HPDE6-E6E7 (cell line): ENCODE measurements around the gene TMEM50A.
"Not testable (repeated sequence)": the region's sequence is repeated elsewhere in the genome, so short reads cannot be mapped to it uniquely, and the experiment has no call there.

ENCODE experiments used
- DNase-seq: peaks from one replicate; pipeline ENCODE4 v3.0.0; 2011; ENCODE audit warnings: missing footprints; ENCODE audit errors: extremely low spot score

The TMEM50A gene

GRCh38 chr1:25336922-25337354 lies 1.2 kb upstream of the TMEM50A start:
- DNase-seq: not testable (repeated sequence)

GRCh38 chr1:25337483-25338187 lies 499 bp upstream of the TMEM50A start:
- not testable (repeated sequence) for DNase-seq

- DNase-seq: no peak
Observed at GRCh38 chr1:25338986-25339385, 852 bp downstream of the TMEM50A start.

- DNase-seq: no peak
Observed at GRCh38 chr1:25341746-25342145, 3.6 kb downstream of the TMEM50A start.

DNA sequence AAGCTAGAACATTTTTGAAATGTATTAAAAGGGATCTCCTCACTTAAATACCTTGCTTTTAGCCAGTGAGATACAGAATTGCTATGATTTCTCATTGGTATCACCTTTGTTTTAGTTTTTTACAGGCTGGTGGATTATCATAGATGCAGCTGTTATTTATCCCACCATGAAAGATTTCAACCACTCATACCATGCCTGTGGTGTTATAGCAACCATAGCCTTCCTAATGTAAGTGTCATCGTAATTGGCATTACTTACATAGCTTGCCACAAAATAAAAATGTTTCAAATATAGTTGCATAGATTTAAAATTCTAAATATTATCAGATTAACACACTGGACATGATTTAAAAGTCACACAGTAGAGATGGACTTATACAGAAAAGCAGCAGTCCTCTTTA lies 4.7 kb downstream of the TMEM50A start:
- no peak for DNase-seq

GRCh38 chr1:25343872-25344271 lies 5.7 kb downstream of the TMEM50A start:
- no peak for DNase-seq

DNA sequence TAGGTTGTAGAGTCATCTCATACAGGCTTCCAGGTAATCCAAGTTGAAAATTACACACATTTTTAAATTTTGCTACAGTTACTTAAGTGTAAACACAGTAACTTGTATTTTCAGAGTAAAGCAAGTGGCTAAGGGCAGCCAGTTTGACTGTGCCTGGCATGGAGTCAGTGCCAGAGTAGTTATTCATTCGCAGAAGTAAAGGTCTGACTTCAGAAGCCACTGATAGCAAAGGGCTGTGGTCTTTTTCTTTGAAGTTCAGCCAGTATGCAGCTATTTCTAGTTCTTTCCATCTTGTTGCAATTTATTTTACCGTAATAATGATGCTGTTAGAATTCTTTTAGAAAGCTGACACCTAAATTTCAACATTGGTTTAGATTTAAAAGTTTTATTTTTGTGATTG lies 9.4 kb downstream of the TMEM50A start:
- no peak for DNase-seq

- no peak for DNase-seq
Observed at GRCh38 chr1:25349606-25350005, 11.5 kb downstream of the TMEM50A start.

GRCh38 chr1:25355841-25356395 lies 17.8 kb downstream of the TMEM50A start:
- no peak for DNase-seq

GRCh38 chr1:25356441-25356840 lies 18.3 kb downstream of the TMEM50A start:
- no peak for DNase-seq

GRCh38 chr1:25356848-25357247 lies 18.7 kb downstream of the TMEM50A start:
- no peak for DNase-seq

DNA sequence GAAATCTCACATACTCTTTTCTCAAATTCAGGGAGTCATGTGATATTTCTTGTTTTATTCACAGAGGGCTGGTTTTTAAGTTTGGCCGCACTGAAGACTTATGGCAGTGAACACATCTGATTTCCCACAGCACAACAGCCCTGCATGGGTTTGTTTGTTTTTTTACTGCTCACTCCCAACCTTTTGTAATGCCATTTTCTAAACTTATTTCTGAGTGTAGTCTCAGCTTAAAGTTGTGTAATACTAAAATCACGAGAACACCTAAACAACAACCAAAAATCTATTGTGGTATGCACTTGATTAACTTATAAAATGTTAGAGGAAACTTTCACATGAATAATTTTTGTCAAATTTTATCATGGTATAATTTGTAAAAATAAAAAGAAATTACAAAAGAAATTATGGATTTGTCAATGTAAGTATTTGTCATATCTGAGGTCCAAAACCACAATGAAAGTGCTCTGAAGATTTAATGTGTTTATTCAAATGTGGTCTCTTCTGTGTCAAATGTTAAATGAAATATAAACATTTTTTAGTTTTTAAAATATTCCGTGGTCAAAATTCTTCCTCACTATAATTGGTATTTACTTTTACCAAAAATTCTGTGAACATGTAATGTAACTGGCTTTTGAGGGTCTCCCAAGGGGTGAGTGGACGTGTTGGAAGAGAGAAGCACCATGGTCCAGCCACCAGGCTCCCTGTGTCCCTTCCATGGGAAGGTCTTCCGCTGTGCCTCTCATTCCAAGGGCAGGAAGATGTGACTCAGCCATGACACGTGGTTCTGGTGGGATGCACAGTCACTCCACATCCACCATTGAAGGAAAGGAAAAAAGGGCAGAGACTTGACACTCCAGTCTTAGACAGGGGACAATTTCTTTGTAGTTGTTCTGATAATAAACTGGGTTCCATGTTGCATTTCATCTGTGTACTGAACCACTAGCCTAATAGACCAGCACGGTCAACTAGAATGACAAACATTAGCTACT lies 22.8 kb downstream of the TMEM50A start:
- DNase-seq: no peak

- DNase-seq: no peak
Observed at GRCh38 chr1:25361901-25362300, 23.8 kb downstream of the TMEM50A start.

- not testable (repeated sequence) for DNase-seq
Observed at GRCh38 chr1:25362634-25363559, 24.8 kb downstream of the TMEM50A start.

DNA sequence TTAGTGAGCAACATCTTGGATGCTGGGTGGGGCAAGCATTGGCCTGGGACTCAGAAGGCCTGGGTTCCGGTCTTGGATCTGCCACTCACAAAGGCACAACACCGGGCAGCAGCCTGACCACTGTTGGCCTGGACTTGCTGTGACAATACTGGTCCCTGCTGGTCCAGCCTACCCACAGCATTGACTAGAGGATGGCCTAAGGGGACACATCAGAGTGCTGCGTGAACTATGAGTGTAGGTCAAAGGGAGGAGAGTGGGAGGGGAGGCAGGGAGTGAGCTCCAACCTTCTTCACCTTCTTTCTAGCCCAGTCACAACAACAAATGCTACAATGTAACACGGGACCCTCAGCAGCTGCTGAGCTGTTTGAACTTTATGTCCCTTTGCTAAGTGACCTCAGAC lies 31.1 kb downstream of the TMEM50A start:
- DNase-seq: no peak

- not testable (repeated sequence) for DNase-seq
Observed at GRCh38 chr1:25369691-25370271, 31.6 kb downstream of the TMEM50A start.

- DNase-seq: not testable (repeated sequence)
Observed at GRCh38 chr1:25371757-25372156, 33.6 kb downstream of the TMEM50A start.

DNA sequence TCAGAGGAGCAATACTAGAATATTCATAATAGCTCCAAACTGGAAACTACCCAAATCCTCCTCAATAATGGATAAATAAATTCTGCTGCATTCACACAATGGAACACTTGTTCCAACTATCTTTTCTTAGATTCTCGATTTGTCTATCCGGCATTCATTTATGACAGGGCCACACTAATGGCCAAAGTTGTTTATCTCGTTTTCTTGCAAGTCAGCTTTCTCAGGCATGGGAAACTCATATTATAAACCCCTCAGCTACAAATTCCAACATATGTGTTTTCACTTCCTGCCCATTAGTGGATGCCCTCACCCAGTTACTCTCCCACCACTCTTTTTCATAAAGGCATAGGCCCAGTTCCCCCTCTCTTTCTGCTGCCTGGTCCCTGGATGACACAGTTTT lies 40.2 kb downstream of the TMEM50A start:
- not testable (repeated sequence) for DNase-seq

DNA sequence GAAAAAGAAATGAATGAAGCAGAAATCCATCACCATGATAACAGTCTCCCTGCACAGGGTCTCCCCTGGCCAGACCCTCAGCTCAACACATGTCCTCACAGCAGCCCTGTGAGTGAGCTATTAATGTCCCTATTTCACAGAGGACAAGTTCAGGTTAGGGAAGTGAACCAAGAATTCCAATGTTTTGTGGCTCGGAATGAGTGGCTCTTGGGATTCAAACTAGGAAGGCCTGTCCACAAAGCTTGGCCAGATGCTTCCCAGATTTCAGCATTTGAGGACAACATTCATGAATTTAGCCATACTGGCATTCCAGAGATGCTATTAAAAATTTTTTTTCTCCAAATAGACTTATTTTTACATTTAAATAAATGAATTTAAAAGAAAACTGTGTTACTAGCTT lies 44.4 kb downstream of the TMEM50A start:
- DNase-seq: not testable (repeated sequence)

DNA sequence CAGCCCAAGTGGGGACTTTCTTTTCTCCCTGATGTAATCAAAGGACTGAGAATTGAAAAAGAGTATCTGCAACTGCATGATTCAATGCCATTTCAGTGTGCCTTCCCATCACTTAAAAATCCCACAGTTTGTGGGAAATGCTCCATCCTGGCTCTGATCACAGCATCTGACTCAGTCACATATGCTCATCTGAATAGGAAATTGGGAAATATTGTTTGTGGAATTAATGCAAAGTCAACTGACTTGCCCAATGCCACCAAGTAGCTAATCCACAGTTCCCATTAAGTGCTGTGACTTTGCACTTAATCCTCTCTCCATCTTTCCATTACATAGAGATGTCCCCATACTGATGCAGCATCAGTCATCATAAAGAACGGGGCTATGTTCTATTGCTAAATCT lies 45.0 kb downstream of the TMEM50A start:
- DNase-seq: not testable (repeated sequence)

- DNase-seq: not testable (repeated sequence)
Observed at GRCh38 chr1:25383875-25384274, 45.7 kb downstream of the TMEM50A start.
